ENCODE data around the gene VKORC1.

Gene VKORC1

DNA sequence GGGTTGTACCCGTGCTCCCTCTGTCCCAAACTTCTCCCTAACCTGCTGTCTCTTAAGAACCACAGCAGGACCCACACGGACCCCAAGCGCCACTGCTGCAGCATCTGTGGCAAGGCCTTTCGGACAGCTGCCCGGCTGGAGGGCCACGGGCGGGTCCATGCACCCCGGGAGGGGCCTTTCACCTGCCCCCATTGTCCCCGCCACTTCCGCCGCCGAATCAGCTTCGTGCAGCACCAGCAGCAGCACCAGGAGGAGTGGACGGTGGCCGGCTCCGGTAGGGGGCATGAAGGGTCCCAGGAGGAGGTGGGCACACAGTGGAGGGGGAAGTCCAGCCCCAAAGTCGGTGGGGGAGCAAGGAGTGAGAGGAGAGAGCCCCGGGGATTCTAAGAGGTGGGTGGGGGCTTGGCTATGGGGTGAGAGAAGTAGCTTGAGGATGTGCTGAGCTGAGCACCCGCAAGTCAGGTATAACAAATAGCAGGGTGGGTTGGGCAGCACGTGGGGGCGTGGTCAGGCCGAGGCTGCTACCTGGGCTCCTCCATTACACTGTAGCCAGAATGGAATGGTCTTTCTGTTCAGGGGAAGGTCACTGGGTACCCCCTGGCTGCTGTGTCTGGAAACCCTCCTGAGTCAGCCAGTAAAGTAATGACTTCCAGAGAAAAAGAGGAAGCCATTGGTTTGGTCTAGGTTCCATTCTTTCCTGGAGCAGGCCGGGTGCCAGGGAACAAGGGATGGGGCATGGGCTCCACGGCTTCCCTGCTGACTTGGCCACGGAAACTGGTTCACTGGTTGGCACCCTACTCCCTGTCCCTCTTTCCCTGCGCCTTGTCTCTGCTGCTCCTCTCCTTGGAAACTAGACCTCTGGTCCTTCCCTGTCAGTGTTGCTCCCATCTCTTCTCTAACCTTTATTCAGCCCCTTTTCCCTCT lies 12.9 kb downstream of the VKORC1 start:
- DNase-seq, result peak; percentile 17

- no peak for DNase-seq
These were observed 13.7 kb downstream of the VKORC1 start for GRCh38 chr16:31080756-31081419.

GRCh38 chr16:31080035-31080629 lies 14.5 kb downstream of the VKORC1 start:
- no peak for DNase-seq

- peak; percentile 12 for DNase-seq
These were observed 15.2 kb downstream of the VKORC1 start for GRCh38 chr16:31079342-31079944.

DNA sequence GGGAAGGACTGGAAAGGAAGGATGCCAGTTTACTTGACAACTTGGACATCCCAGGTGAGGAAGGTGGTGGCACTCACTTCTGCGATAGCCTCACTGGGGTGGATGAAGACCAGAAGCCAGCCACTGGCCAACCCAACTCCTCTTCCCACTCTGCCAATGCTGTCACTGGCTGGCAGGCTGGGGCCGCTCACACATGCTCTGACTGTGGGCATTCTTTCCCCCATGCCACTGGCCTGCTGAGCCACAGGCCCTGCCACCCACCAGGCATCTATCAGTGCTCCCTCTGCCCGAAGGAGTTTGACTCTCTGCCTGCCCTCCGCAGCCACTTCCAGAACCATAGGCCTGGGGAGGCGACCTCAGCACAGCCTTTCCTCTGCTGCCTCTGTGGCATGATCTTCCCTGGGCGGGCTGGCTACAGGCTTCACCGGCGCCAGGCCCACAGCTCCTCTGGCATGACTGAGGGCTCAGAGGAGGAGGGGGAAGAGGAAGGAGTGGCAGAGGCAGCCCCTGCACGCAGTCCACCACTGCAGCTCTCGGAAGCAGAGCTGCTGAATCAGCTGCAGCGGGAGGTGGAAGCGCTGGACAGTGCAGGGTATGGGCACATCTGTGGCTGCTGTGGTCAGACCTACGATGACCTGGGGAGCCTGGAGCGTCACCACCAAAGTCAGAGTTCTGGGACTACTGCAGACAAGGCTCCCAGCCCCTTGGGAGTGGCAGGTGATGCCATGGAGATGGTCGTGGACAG lies 15.8 kb downstream of the VKORC1 start:
- DNase-seq, result no peak

DNA sequence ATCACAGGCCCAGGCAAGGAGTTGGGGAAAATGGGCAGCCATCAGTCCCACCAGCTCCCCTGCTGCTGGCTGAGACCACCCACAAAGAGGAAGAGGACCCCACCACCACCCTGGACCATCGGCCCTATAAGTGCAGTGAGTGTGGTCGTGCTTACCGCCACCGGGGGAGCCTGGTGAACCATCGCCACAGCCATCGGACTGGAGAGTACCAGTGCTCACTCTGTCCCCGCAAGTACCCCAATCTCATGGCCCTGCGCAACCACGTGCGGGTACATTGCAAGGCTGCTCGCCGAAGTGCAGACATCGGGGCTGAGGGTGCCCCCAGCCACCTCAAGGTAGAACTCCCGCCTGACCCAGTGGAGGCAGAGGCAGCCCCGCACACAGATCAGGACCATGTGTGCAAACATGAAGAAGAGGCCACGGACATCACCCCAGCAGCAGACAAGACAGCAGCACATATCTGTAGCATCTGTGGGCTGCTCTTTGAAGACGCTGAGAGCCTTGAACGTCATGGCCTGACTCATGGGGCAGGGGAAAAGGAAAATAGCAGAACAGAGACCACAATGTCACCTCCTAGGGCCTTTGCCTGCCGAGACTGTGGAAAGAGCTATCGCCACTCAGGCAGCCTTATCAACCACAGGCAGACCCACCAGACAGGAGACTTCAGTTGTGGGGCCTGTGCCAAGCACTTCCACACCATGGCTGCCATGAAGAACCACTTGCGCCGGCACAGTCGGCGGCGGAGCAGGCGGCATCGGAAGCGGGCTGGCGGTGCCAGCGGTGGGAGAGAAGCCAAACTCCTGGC lies 16.8 kb downstream of the VKORC1 start:
- no peak for DNase-seq

DNA sequence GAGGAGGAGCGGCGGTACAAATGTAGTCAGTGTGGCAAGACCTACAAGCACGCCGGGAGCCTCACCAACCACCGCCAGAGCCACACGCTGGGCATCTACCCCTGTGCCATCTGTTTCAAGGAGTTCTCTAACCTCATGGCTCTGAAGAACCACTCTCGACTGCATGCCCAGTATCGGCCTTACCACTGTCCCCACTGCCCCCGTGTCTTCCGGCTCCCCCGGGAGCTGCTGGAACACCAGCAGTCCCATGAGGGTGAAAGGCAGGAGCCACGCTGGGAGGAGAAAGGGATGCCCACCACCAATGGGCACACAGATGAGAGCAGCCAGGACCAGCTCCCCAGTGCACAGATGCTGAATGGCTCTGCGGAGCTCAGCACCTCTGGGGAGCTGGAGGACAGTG lies 17.6 kb downstream of the VKORC1 start:
- DNase-seq, result no peak

DNA sequence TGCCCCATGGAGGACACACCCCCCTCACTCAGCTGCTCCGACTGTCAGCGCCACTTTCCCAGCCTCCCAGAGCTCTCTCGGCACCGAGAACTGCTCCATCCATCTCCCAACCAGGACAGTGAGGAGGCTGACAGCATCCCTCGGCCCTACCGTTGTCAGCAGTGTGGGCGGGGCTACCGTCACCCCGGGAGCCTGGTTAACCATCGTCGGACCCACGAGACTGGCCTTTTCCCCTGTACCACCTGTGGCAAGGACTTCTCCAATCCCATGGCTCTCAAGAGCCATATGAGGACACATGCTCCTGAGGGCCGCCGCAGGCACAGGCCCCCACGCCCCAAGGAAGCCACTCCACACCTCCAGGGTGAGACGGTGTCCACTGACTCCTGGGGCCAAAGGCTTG lies 18.3 kb downstream of the VKORC1 start:
- DNase-seq, result no peak

DNA sequence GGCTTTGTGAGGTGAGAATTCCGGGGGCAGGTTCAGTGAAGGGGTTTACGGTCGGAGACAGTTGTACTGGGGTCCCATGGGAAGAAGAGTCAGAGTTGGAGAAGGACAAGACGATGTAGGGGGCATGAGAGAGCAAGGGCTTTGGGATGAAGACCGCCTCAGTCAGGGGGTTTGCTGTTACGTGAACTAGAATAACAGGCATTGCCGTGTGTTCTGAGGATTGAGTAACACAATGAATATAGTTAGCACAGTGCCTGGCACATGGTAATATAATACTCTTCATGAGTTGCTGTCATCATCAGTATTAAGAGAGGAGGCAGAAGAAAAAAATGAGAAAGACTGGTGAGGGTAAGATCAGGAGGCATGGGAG lies 19.8 kb downstream of the VKORC1 start:
- DNase-seq, result no peak

GRCh38 chr16:31073970-31074813 lies 20.4 kb downstream of the VKORC1 start, which contains the start of the genes ZNF646 and ZNF668:
Gene ZNF646, plus strand, starts transcription at chr16:31074422. Its CDS starts 1,903 bp downstream, at chr16:31076325.
Gene ZNF668, minus strand, starts transcription at chr16:31074240. Its CDS starts 9,781 bp downstream, at chr16:31064459.
- DNase-seq, result peak; percentile 100

- DNase-seq, result peak; percentile 93
These were observed 21.2 kb downstream of the VKORC1 start for GRCh38 chr16:31073142-31073969.

DNA sequence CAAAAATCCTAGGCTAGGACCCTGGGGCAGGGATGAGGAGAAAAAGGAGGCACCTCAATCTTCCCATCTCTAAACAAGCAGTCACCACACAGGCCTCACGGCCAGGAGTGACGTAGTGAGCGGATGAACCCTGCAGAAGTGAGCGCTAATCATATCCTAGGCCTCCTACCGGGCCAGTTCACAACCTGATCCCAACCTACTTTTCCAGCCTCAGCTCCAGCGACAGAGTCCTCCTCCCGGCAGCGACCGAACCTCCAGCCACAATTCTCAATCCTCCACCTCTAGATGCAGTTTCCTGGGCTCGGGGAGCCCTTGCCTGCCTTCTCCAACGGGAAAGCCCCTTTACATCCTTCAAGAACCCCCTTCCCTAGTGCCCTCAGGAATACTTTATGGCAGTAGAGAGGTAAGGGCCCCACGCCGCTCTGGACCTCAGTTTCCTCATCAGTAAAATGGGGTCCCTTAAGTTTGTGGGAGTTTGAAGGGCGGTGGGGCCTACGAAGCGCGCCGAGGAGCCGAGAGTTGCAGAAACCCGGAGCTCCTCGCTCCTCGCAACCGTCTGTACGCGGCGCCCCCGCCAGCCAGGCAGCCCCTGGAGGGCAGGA lies 22.0 kb downstream of the VKORC1 start:
- DNase-seq, result peak; percentile 19

- DNase-seq, result peak; percentile 53
These were observed 22.7 kb downstream of the VKORC1 start for GRCh38 chr16:31071861-31072260.

GRCh38 chr16:31067342-31067741 lies 27.3 kb downstream of the VKORC1 start:
- no peak for DNase-seq

DNA sequence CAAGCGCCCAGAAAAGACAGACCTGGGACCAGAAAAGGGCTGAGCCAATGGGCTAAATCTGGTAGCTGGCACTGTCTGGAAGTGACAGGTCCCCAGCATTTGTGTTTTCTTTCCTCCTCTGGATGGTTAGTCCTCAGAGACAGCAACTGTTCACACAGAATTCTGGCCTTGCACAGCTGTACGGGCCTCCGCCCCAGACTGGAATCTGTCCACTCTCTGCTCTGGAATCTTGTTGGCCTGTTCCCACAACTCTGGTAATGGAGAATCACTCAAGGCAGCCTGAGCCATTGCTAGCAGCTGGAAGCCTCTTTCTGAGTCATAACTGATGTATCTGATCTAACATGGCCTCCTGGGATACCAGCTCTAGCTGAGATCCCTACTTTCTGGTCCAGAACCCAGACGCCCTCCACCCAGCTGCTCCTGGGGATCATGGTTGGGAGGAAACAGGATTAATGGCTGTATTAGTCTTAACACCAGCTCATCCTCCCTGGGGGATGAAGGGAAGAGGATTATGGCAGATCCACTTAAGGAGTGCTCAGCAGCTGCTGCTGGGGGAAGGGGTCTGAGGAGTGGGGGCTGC lies 29.6 kb downstream of the VKORC1 start:
- no peak for DNase-seq

GRCh38 chr16:31063843-31064611 lies 30.6 kb downstream of the VKORC1 start:
- no peak for DNase-seq

- no peak for DNase-seq
These were observed 31.1 kb downstream of the VKORC1 start for GRCh38 chr16:31063495-31063842.

DNA sequence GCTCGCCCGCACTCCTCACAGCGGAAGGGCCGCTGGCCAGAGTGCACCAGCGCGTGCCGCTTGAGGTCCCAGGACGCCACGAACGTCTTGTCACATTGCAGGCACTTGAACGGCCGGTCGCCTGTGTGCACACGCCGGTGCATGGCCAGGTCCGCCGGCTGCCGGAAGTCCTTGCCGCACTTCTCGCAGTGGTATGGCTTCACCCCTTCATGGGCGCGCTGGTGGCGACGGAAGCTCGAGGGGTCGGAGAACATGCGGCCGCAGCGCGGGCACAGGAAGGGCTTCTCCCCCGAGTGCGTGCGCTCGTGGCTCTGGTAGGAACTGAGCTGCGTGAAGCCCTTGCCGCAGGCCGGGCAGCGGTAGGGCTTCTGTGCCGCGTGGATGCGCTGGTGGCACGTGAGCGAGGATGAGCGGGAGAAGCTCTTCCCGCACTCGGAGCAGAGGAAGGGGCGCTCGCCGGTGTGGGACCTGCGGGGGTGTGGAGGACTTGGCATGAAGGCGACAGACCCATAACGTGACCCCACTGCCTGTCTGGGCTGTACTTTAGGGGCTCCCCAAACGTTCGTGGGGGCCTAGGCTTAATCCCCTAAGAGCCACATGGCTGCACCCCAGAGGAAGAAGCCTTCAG lies 32.7 kb downstream of the VKORC1 start:
- no peak for DNase-seq

Data from inflammatory macrophage treated with lipopolysaccharide for 4 hours (primary cell).